Measurements from ENCODE around the gene TEF. TPM values are rescaled to one million over a fixed set of nuclear protein-coding genes. Genes with fewer than 3 reads are reported as not detected.

The TEF gene
- polyA plus RNA-seq, 1 donor (not counting 4 experiments of a cell fraction or from before 2014, with no cell fraction given), result 12.4 TPM

GRCh38 chr22:41360126-41360525, 21.6 kb upstream of the TEF start:
- dilution Hi-C loops (cut with MboI; ENCODE audit: extremely low pct_ligation_motif_present, low sequenced_read_pairs), result no loop called here

GRCh38 chr22:41361716-41362310, 19.9 kb upstream of the TEF start:
- Histone ChIP-seq H3K36me3 (ENCODE audit: control insufficient read depth in 2 of 2, extremely low read depth in 1 of 2, insufficient read depth in 2 of 2, low read length in 2 of 2) (peaks cover 6 to 10% of the 10 kb centered on the region in 2 experiments), H3K27me3 (ENCODE audit: control insufficient read depth, extremely low read depth, insufficient read depth, low read length) (peaks cover 4% of the 10 kb centered on the region), H3K9me1 (ENCODE audit: control insufficient read depth, extremely low read depth, insufficient read depth, low read length) (peaks cover 1% of the 10 kb centered on the region), H2AFZ (ENCODE audit: control insufficient read depth, low read length) (no peak overlapping the region), H3K27ac (ENCODE audit: control insufficient read depth, insufficient read depth, low read length) (no peak overlapping the region), H3K79me2 (ENCODE audit: control insufficient read depth, insufficient read depth, low read length) (no peaks in the 10 kb centered on the region), H3K4me3 (ENCODE audit: control insufficient read depth in 2 of 3, extremely low read depth in 1 of 3, insufficient read depth in 2 of 3, low read depth in 1 of 3, low read length in 3 of 3) (no peak overlapping the region), H3K4me1 (ENCODE audit: control insufficient read depth, extremely low read depth, insufficient read depth, low read length) (peaks cover 11% of the 10 kb centered on the region), H3K9me3 (ENCODE audit: control insufficient read depth, low read depth, low read length) (no peaks in the 10 kb centered on the region), H3K9ac (ENCODE audit: control insufficient read depth, extremely low read depth, insufficient read depth, low read length) (no peak overlapping the region), H4K20me1 (ENCODE audit: control insufficient read depth, extremely low read depth, insufficient read depth, low read length) (no peaks in the 10 kb centered on the region), H3K4me2 (ENCODE audit: control insufficient read depth, extremely low read depth, insufficient read depth, low read depth, low read length) (no peak overlapping the region)
- TF ChIP-seq CTCF (optimal IDR thresholded peaks at IDR 0.05 in 1 of 3, IDR thresholded peaks at IDR 0.05 in 1 of 3, conservative IDR thresholded peaks at IDR 0.05 in 1 of 3; ENCODE audit: extremely low read depth in 1 of 3, insufficient read depth in 2 of 3, low read length in 3 of 3), result no peak
- TF ChIP-seq EZH2 (IDR thresholded peaks at IDR 0.05; ENCODE audit: low read length), result no peak
- DNase-seq (ENCODE audit: low read depth, low spot score) (no peak), FAIRE-seq (no peak)
- dilution Hi-C loops (cut with MboI; ENCODE audit: extremely low pct_ligation_motif_present, low sequenced_read_pairs), result no loop called here

More at GRCh38 chr22:41360126-41360525, 21.6 kb upstream of the TEF start:
- H3K9me1 ChIP-seq (ENCODE audit: control insufficient read depth, extremely low read depth, insufficient read depth, low read length), result no peaks in the 10 kb centered on the region
- H3K4me1 ChIP-seq (ENCODE audit: control insufficient read depth, extremely low read depth, insufficient read depth, low read length), result no peaks in the 10 kb centered on the region
- H3K27me3 ChIP-seq (ENCODE audit: control insufficient read depth, extremely low read depth, insufficient read depth, low read length), result no peaks in the 10 kb centered on the region
- no peak for TF ChIP-seq CTCF (optimal IDR thresholded peaks at IDR 0.05 in 1 of 3, IDR thresholded peaks at IDR 0.05 in 1 of 3, conservative IDR thresholded peaks at IDR 0.05 in 1 of 3; ENCODE audit: extremely low read depth in 1 of 3, insufficient read depth in 2 of 3, low read length in 3 of 3)
- no peak for TF ChIP-seq EZH2 (IDR thresholded peaks at IDR 0.05; ENCODE audit: low read length)
- no peak overlapping the region for H2AFZ ChIP-seq (ENCODE audit: control insufficient read depth, low read length)
- no peaks in the 10 kb centered on the region for H3K79me2 ChIP-seq (ENCODE audit: control insufficient read depth, insufficient read depth, low read length)
- no peak overlapping the region for H3K9ac ChIP-seq (ENCODE audit: control insufficient read depth, extremely low read depth, insufficient read depth, low read length)
- DNase-seq (ENCODE audit: low read depth, low spot score) (no peak), FAIRE-seq (no peak)
- H3K36me3 ChIP-seq (ENCODE audit: control insufficient read depth in 2 of 2, extremely low read depth in 1 of 2, insufficient read depth in 2 of 2, low read length in 2 of 2), result peaks cover 10 to 19% of the 10 kb centered on the region in 2 experiments
- H3K4me3 ChIP-seq (ENCODE audit: control insufficient read depth in 2 of 3, extremely low read depth in 1 of 3, insufficient read depth in 2 of 3, low read depth in 1 of 3, low read length in 3 of 3), result no peak overlapping the region
- no peak overlapping the region for H3K4me2 ChIP-seq (ENCODE audit: control insufficient read depth, extremely low read depth, insufficient read depth, low read depth, low read length)
- no peaks in the 10 kb centered on the region for H4K20me1 ChIP-seq (ENCODE audit: control insufficient read depth, extremely low read depth, insufficient read depth, low read length)
- no peak overlapping the region for H3K27ac ChIP-seq (ENCODE audit: control insufficient read depth, insufficient read depth, low read length)
- H3K9me3 ChIP-seq (ENCODE audit: control insufficient read depth, low read depth, low read length), result no peaks in the 10 kb centered on the region
